Epithelial cell of proximal tubule (primary cell): ENCODE measurements around the gene C7. TPM values are rescaled to one million over a fixed set of nuclear protein-coding genes. Genes with fewer than 3 reads are reported as not detected.

Experiments
- DNase-seq: peaks from one replicate; pipeline ENCODE4 v3.0.0-alpha.2; 2011; ENCODE audit warnings: low read depth
- H3K4me3 ChIP-seq: 2 replicates; pipeline ENCODE4 v1.5.1; 2011; ENCODE audit warnings: low read depth, mild to moderate bottlenecking, low read length
- CTCF ChIP-seq: conservative IDR thresholded peaks from 2 replicates; pipeline ENCODE4 v1.5.1; 2012; ENCODE audit warnings: low read depth, mild to moderate bottlenecking, low read length
- total RNA-seq: library from RNA; depleted of rRNA; stranded (reverse); fragments of >200 nt; gene quantifications from 2 replicates; pipeline ENCODE4 v1.2.3, GENCODE V29; 2015

C7 gene
- total RNA-seq, 1 donor from 2014 or later, result not detected

DNA sequence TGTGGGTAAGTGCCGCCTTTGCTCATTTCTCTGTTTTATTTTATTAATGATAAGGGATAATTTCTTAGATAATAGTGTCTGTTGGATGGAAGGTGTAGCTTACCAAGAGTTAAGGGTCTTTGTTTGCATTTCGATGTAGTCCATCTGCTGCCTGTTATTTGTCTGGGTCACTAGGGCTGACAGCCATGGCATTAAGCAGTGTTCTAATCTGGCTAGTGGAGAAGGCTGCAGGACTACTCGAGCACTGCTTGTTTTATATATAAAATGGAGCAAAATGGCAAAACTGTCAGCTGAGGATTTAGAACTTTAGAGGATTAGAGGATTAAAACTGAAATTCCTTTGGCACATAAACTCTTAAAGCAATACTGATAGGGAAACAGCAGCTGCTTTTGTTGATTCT is 67.5 kb downstream of the C7 start:
- H3K4me3 ChIP-seq, result no peak overlapping the region
- DNase-seq, result no peak

GRCh38 chr5:40981420-40981819 is 72.1 kb downstream of the C7 start:
- DNase-seq, result no peak
- H3K4me3 ChIP-seq, result no peak overlapping the region
- TF ChIP-seq CTCF, result no peak

More for the DNA sequence above, 67.5 kb downstream of the C7 start:
- TF ChIP-seq CTCF, result no peak

DNA sequence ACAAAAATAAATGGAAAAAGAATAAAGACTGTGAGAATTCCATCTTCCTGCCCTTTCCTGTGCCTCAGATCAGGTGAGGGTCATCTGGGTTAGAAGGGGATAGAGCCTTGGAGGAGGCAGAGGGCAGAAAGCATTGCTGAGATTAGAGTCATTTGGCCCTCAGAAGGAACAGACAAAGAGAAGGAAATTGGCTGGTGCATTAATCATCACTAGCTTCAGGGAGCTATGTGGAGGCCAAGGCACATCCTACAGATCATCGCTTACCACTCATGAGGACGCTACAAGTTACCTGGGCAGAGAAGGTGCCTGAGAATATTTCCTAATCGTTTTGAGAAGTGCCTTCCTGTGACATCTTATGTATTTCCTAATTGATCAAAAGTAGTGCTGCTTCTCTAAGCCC is 74.5 kb downstream of the C7 start:
- no peak for DNase-seq
- no peak for TF ChIP-seq CTCF
- H3K4me3 ChIP-seq, result no peak overlapping the region

- no peak for DNase-seq
- no peak for TF ChIP-seq CTCF
- no peak overlapping the region for H3K4me3 ChIP-seq
Measured at GRCh38 chr5:40984884-40985283, 75.6 kb downstream of the C7 start.

DNA sequence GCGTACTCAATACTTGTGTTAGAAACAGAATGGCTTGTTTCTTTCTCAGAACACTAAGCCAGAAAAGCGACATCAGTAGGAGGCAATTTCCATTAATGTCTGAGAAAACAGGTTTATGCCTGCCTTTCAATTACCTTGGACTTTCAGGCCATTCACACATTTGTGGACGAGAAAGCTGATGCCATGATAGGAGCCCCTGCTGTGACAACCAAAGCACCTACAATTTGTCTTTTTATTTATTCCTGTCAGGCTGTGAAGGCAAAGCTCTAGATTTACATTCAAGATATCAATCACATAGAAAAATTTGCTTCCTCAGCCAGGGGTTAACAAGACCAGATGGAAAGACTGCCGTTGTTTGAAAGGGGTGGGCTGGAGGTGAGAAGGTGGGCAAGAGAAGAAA is 76.2 kb downstream of the C7 start:
- no peak for TF ChIP-seq CTCF
- no peak for DNase-seq
- no peak overlapping the region for H3K4me3 ChIP-seq

- no peak for DNase-seq
- H3K4me3 ChIP-seq, result no peak overlapping the region
- TF ChIP-seq CTCF, result no peak
Measured at GRCh38 chr5:40986666-40987065, 77.4 kb downstream of the C7 start.

GRCh38 chr5:40987349-40987748 is 78.1 kb downstream of the C7 start:
- H3K4me3 ChIP-seq, result no peak overlapping the region
- no peak for DNase-seq
- TF ChIP-seq CTCF, result no peak
